Neural cell (in vitro differentiated cells): ENCODE measurements around the gene DPAGT1. TPM values are rescaled to one million over a fixed set of nuclear protein-coding genes. Genes with fewer than 3 reads are reported as not detected.

ENCODE experiments used
- H2AFZ ChIP-seq: fragments of 200-600, 300-800 bp; sonication (generic), shearing (Covaris generic); 2 replicates; pipeline ENCODE4 v1.6.0; 2014; ENCODE audit warnings: low read depth, mild to moderate bottlenecking, antibody characterized with exemption, low read length, moderate library complexity
- H3F3A ChIP-seq: fragments of 200-600 bp; shearing (Covaris generic); 2 replicates; pipeline ENCODE4 v1.6.1; 2016; ENCODE audit warnings: mild to moderate bottlenecking, moderate library complexity, mixed read lengths, antibody characterized with exemption, low read length; ENCODE audit not compliant: insufficient read depth, poor library complexity, severe bottlenecking
- H3K27ac ChIP-seq: fragments of 200-600, 300-800 bp; sonication (generic), shearing (Covaris generic); 2 replicates; pipeline ENCODE4 v1.5.1; 2014; ENCODE audit warnings: mild to moderate bottlenecking, low read length, moderate library complexity
- H3K27me3 ChIP-seq: fragments of 300-800, 200-600 bp; sonication (generic), shearing (Covaris generic); 2 replicates; pipeline ENCODE4 v1.6.0; 2014; ENCODE audit warnings: mild to moderate bottlenecking, low read depth, low read length, moderate library complexity; ENCODE audit not compliant: insufficient read depth
- H3K36me3 ChIP-seq: fragments of 300-800, 200-600 bp; sonication (generic), shearing (Covaris generic); 2 replicates; pipeline ENCODE4 v1.5.1; 2014; ENCODE audit warnings: mild to moderate bottlenecking, antibody characterized with exemption, low read length, moderate library complexity; ENCODE audit not compliant: insufficient read depth
- H3K4me2 ChIP-seq: fragments of 300-800, 200-600 bp; sonication (generic), shearing (Covaris generic); 2 replicates; pipeline ENCODE4 v1.6.0; 2014; ENCODE audit warnings: mild to moderate bottlenecking, low read length
- H3K4me3 ChIP-seq: fragments of 300-800, 200-600 bp; sonication (generic), shearing (Covaris generic); 2 replicates; pipeline ENCODE4 v1.5.1; 2014; ENCODE audit warnings: mild to moderate bottlenecking, low read length, moderate library complexity
- H3K79me2 ChIP-seq: fragments of 200-600 bp; shearing (Covaris generic); replicated peaks from 2 replicates; pipeline ENCODE4 v1.6.0; 2014; ENCODE audit warnings: mild to moderate bottlenecking, low read length, moderate library complexity; ENCODE audit not compliant: insufficient read depth
- H3K9ac ChIP-seq: fragments of 300-800, 200-600 bp; sonication (generic), shearing (Covaris generic); 2 replicates; pipeline ENCODE4 v1.6.1; 2016; ENCODE audit warnings: mild to moderate bottlenecking, low read length, mixed read lengths
- H3K9me2 ChIP-seq: fragments of 200-600 bp; shearing (Covaris generic); 2 replicates; pipeline ENCODE4 v1.6.1; 2016; ENCODE audit warnings: mild to moderate bottlenecking, low read length, mixed read lengths; ENCODE audit not compliant: insufficient read depth
- H3K9me3 ChIP-seq: fragments of 200-600, 300-800 bp; sonication (generic), shearing (Covaris generic); 2 replicates; pipeline ENCODE4 v1.6.1; 2016; ENCODE audit warnings: mild to moderate bottlenecking, mixed run types, low read length, moderate library complexity, mixed read lengths
- H4K20me1 ChIP-seq: fragments of 200-600 bp; shearing (Covaris generic); 2 replicates; pipeline ENCODE4 v1.6.1; 2016; ENCODE audit warnings: mild to moderate bottlenecking, mixed run types; ENCODE audit not compliant: insufficient read depth
- CTCF ChIP-seq: fragments of 450-650 bp; IDR thresholded peaks from 2 replicates; pipeline ENCODE4 v1.5.1; 2014; ENCODE audit warnings: antibody characterized with exemption, mild to moderate bottlenecking, moderate library complexity; ENCODE audit not compliant: poor library complexity, severe bottlenecking
- EP300 ChIP-seq: fragments of 450-650 bp; conservative IDR thresholded peaks from 2 replicates; pipeline ENCODE4 v1.6.1; 2014; ENCODE audit warnings: antibody characterized with exemption, mild to moderate bottlenecking, moderate library complexity; ENCODE audit not compliant: poor library complexity, severe bottlenecking
- EZH2 ChIP-seq: fragments of 200-600, 300-800 bp; shearing (Covaris generic), sonication (generic); IDR thresholded peaks from 2 replicates; pipeline ENCODE4 v1.6.1; 2014; ENCODE audit warnings: antibody characterized with exemption, low read length, borderline replicate concordance, mild to moderate bottlenecking; ENCODE audit not compliant: insufficient read depth, poor library complexity, severe bottlenecking
- MXI1 ChIP-seq: fragments of 450-650 bp; conservative IDR thresholded peaks from 2 replicates; pipeline ENCODE4 v1.6.1; 2014; ENCODE audit warnings: antibody characterized with exemption, mild to moderate bottlenecking; ENCODE audit not compliant: poor library complexity, severe bottlenecking
- POLR2AphosphoS5 ChIP-seq: IDR thresholded peaks from 2 replicates; pipeline ENCODE4 v1.6.1; 2012
- RAD21 ChIP-seq: fragments of 450-650 bp; conservative IDR thresholded peaks from 2 replicates; pipeline ENCODE4 v1.6.1; 2014; ENCODE audit warnings: antibody characterized with exemption, mild to moderate bottlenecking, moderate library complexity
- REST ChIP-seq: IDR thresholded peaks from 2 replicates; pipeline ENCODE4 v1.6.1; 2012; ENCODE audit warnings: borderline replicate concordance
- SMC3 ChIP-seq: fragments of 450-650 bp; conservative IDR thresholded peaks from 2 replicates; pipeline ENCODE4 v1.6.1; 2014; ENCODE audit warnings: antibody characterized with exemption, mild to moderate bottlenecking, moderate library complexity; ENCODE audit not compliant: poor library complexity
- TAF1 ChIP-seq: IDR thresholded peaks from 2 replicates; pipeline ENCODE4 v1.6.1; 2012; ENCODE audit warnings: low read depth
- polyA plus RNA-seq: library from polyadenylated mRNA; depleted of rRNA; stranded (reverse); fragments of >200 nt; gene quantifications from 2 replicates; pipeline ENCODE4 v1.2.3, GENCODE V29; 2014

DPAGT1 gene
- polyA plus RNA-seq, 1 donor from 2014 or later = 9.8 TPM

GRCh38 chr11:119051440-119052162 is 50.1 kb downstream of the DPAGT1 start:
- H3K79me2 ChIP-seq = peaks cover 12% of the 10 kb centered on the region
- H3K27ac ChIP-seq = no peak overlapping the region
- no peak overlapping the region for H3K4me3 ChIP-seq
- H4K20me1 ChIP-seq = no peaks in the 10 kb centered on the region
- H3K36me3 ChIP-seq = peaks cover 10% of the 10 kb centered on the region
- H3K9ac ChIP-seq = no peak overlapping the region
- no peaks in the 10 kb centered on the region for H3K9me3 ChIP-seq
- no peaks in the 10 kb centered on the region for H3F3A ChIP-seq
- no peak overlapping the region for H3K4me2 ChIP-seq
- no peaks in the 10 kb centered on the region for H3K9me2 ChIP-seq
- H3K27me3 ChIP-seq = no peaks in the 10 kb centered on the region
- TF ChIP-seq SMC3 = no peak
- no peak for TF ChIP-seq TAF1
- TF ChIP-seq EZH2 = no peak
- no peak for TF ChIP-seq CTCF
- no peak for TF ChIP-seq RAD21
- TF ChIP-seq EP300 = no peak
- no peak for TF ChIP-seq POLR2AphosphoS5
- no peak for TF ChIP-seq REST
- TF ChIP-seq MXI1 = no peak
- H2AFZ ChIP-seq = no peak overlapping the region

- Histone ChIP-seq H3K79me2 (no peaks in the 10 kb centered on the region), H3K4me3 (no peak overlapping the region), H4K20me1 (no peaks in the 10 kb centered on the region), H3K9me3 (no peaks in the 10 kb centered on the region), H3K36me3 (peaks cover 10% of the 10 kb centered on the region), H3K27ac (no peak overlapping the region), H3K27me3 (no peaks in the 10 kb centered on the region), H3K4me2 (no peak overlapping the region), H3K9ac (no peak overlapping the region), H2AFZ (no peak overlapping the region), H3F3A (no peaks in the 10 kb centered on the region), H3K9me2 (no peaks in the 10 kb centered on the region)
- TF ChIP-seq MXI1 (no peak), EZH2 (no peak), POLR2AphosphoS5 (no peak), REST (no peak), EP300 (no peak)
Observed at GRCh38 chr11:119049081-119049480, 52.6 kb downstream of the DPAGT1 start.
